ENCODE measurements around the gene WDR12. TPM values are rescaled to one million over a fixed set of nuclear protein-coding genes. Genes with fewer than 3 reads are reported as not detected.

WDR12 gene
- total and polyA plus RNA-seq, 2 of the 4 experiments (the other 2 are of a cell fraction), result 8.6 to 17.0 TPM

- no peak overlapping the region for H2AK9ac ChIP-seq (replicated peaks; ENCODE audit: low read depth, low read length, poor library complexity)
- BruUV-seq (replicated peaks), result no TSS peak
- no peak overlapping the region for H3K9ac ChIP-seq (ENCODE audit: low read depth, low read length)
- no peak overlapping the region for H4K5ac ChIP-seq (ENCODE audit: low read depth, low read length)
- H2BK120ac ChIP-seq (ENCODE audit: low read depth, low read length), result no peak overlapping the region
- no peak overlapping the region for H2BK20ac ChIP-seq (ENCODE audit: low read depth, low read length)
- H4K8ac ChIP-seq (ENCODE audit: low read depth in 2 of 2, low read length in 2 of 2), result no peak overlapping the region
- H4K20me1 ChIP-seq (ENCODE audit: insufficient read depth, low read length), result no peaks in the 10 kb centered on the region
- H3K79me1 ChIP-seq (ENCODE audit: low read depth in 1 of 2, low read length in 2 of 2), result no peaks in the 10 kb centered on the region
- H3K4ac ChIP-seq (ENCODE audit: low read depth, low read length), result no peak overlapping the region
- TF ChIP-seq SMC3 (IDR thresholded peaks at IDR 0.05; ENCODE audit: low read depth, low read length), result no peak
- no peak for TF ChIP-seq FOS (IDR thresholded peaks at IDR 0.05; ENCODE audit: low read depth, low read length)
- no peak for TF ChIP-seq RFX5 (IDR thresholded peaks at IDR 0.05; ENCODE audit: low read depth, low read length)
- no peak for TF ChIP-seq ELK1 (IDR thresholded peaks at IDR 0.05; ENCODE audit: borderline replicate concordance, low read depth, low read length)
- no peak for TF ChIP-seq RAD21 (IDR thresholded peaks at IDR 0.05; ENCODE audit: low read length)
- TF ChIP-seq MXI1 (IDR thresholded peaks at IDR 0.05; ENCODE audit: borderline replicate concordance, low read depth, low read length), result no peak
- no peak for TF ChIP-seq USF2 (IDR thresholded peaks at IDR 0.05; ENCODE audit: low read depth, low read length)
- no peak for TF ChIP-seq CEBPB (IDR thresholded peaks at IDR 0.05; ENCODE audit: low read depth, low read length)
- no peak for TF ChIP-seq CHD1 (IDR thresholded peaks at IDR 0.05; ENCODE audit: low read depth, low read length)
- no peak for TF ChIP-seq NFE2L2 (IDR thresholded peaks at IDR 0.05; ENCODE audit: low read depth, low read length)
- TF ChIP-seq POLR2A (IDR thresholded peaks at IDR 0.05; ENCODE audit: low read depth, low read length), result no peak
- in situ Hi-C loops (cut with MboI; ENCODE audit: low sequenced_read_pairs) (no loop called here), intact Hi-C loops (cut with micrococcal nuclease) (no loop called here), dilution Hi-C loops (cut with HindIII; ENCODE audit: low sequenced_read_pairs, unreplicated experiment) (no loop called here)
- H3K14ac ChIP-seq (replicated peaks; ENCODE audit: low read depth, low read length), result no peak overlapping the region
- H3K18ac ChIP-seq (ENCODE audit: low read depth, low read length), result no peak overlapping the region
- no peak overlapping the region for H3K23ac ChIP-seq (ENCODE audit: low read depth, low read length)
- CTCF ChIA-PET, result no interaction called here
- POLR2A ChIA-PET (ENCODE audit: unreplicated experiment), result no interaction called here
- DNase-seq, result no peak
- H3K27ac ChIP-seq (ENCODE audit: insufficient read depth, low read length), result no peak overlapping the region
- H3K9me1 ChIP-seq (ENCODE audit: insufficient read depth, low read length), result no peaks in the 10 kb centered on the region
- H2BK5ac ChIP-seq (ENCODE audit: low read depth, low read length, poor library complexity, severe bottlenecking), result no peak overlapping the region
- H2BK15ac ChIP-seq (ENCODE audit: low read depth, low read length), result no peak overlapping the region
- no peak overlapping the region for H2AK5ac ChIP-seq (ENCODE audit: low read depth, low read length)
- H2AFZ ChIP-seq (replicated peaks; ENCODE audit: low read length, poor library complexity), result no peak overlapping the region
- H3K9me3 ChIP-seq (ENCODE audit: control insufficient read depth, insufficient read depth, low read length), result peaks cover 8% of the 10 kb centered on the region
- H3K4me1 ChIP-seq (ENCODE audit: control insufficient read depth, insufficient read depth, low read length), result no peaks in the 10 kb centered on the region
- H3K56ac ChIP-seq (ENCODE audit: extremely low read depth, insufficient read depth, low read length), result no peak overlapping the region
- 0 out of 2 replicates have a peak, but pooled peaks cover 1% of the 10 kb centered on the region for H3K36me3 ChIP-seq (ENCODE audit: control insufficient read depth, insufficient read depth, low read length)
- H4K91ac ChIP-seq (ENCODE audit: insufficient read depth, low read depth, low read length), result no peak overlapping the region
- H3K27me3 ChIP-seq (ENCODE audit: control insufficient read depth, insufficient read depth, low read length), result no peaks in the 10 kb centered on the region
- H3K4me2 ChIP-seq (ENCODE audit: low read depth, low read length), result no peak overlapping the region
- no peak for ATAC-seq (ENCODE audit: low read depth)
- H3K4me3 ChIP-seq (ENCODE audit: insufficient read depth, low read depth, low read length), result no peak overlapping the region
These were observed 68.8 kb downstream of the WDR12 start for GRCh38 chr2:202842690-202843089.
